Spinal cord (tissue), 10 donors: ENCODE measurements around the gene SPINK9. TPM values are rescaled to one million over a fixed set of nuclear protein-coding genes. Genes with fewer than 3 reads are reported as not detected.

Experiments
- DNase-seq, 6 donors: peaks; one replicate each; pipeline versions ENCODE4 v3.0.0 to v3.0.0-alpha.2; 2013 to 2015; ENCODE audit warnings: low spot score in 6 of 6, low read depth in 4 of 6
- H3K27ac ChIP-seq: one replicate; pipeline ENCODE4 v1.5.1; 2013; ENCODE audit warnings: low read depth, low read length, control low read depth
- H3K27me3 ChIP-seq: one replicate; pipeline ENCODE4 v1.6.1; 2013; ENCODE audit warnings: low read length; ENCODE audit not compliant: control insufficient read depth, insufficient read depth
- H3K36me3 ChIP-seq: one replicate; pipeline ENCODE4 v1.6.1; 2013; ENCODE audit warnings: low read length; ENCODE audit not compliant: control insufficient read depth, insufficient read depth
- H3K4me1 ChIP-seq: one replicate; pipeline ENCODE4 v1.6.1; 2013; ENCODE audit warnings: low read length; ENCODE audit not compliant: control insufficient read depth, insufficient read depth
- H3K4me3 ChIP-seq: one replicate; pipeline ENCODE4 v1.5.1; 2013; ENCODE audit warnings: low read depth, low read length, control low read depth
- H3K9me3 ChIP-seq: one replicate; pipeline ENCODE4 v1.6.1; 2013; ENCODE audit warnings: low read length; ENCODE audit not compliant: control insufficient read depth, insufficient read depth
- WGBS: methylation state at CpG from one replicate; pipeline ENCODE4 v1.1.5; 2013; ENCODE audit warnings: missing lambda C conversion rate; ENCODE audit not compliant: insufficient coverage; 5-methylcytosine and 5-hydroxymethylcytosine counted together
- polyA plus RNA-seq, 2 donors: library from polyadenylated mRNA; unstranded; fragments of 120-200 nt; gene quantifications; one replicate each; pipeline ENCODE4 v1.2.1, GENCODE V29; 2013; ENCODE audit not compliant: insufficient read length in 2 of 2
- total RNA-seq, 2 donors: library from RNA; depleted of rRNA in 1 of 2; stranded (reverse); fragments of 120-200 nt in 1 of 2; fragments of >200 nt in 1 of 2; gene quantifications; one replicate each; pipeline versions ENCODE4 v1.2.3 to v1.2.4, GENCODE V29; 2013 to 2014
- donor health status: healthy.

The SPINK9 gene
- total and polyA plus RNA-seq, 4 donors: 0.81 TPM; not detected in 3

DNA sequence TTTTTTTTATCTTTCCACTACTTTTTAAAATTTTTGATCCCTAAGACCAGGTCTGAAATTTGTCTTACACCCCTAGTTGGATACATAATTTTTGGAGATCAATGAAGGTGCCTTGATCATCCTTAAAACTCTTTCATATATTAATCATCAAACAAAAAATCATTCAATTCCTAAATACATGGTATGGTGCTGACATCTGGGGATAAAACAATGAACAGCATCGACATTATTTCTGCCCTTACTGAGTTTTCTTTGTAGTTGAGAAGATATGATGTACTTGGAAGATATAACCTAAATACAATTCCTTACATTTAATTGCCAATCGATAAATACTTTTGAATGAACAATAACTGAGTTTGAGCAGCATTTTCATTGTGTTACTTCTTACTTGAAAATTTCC is 18.3 kb downstream of the SPINK9 start:
- H3K4me3 ChIP-seq: no peak overlapping the region
- H3K36me3 ChIP-seq: no peaks in the 10 kb centered on the region
- no peaks in the 10 kb centered on the region for H3K4me1 ChIP-seq
- no peaks in the 10 kb centered on the region for H3K9me3 ChIP-seq
- no peaks in the 10 kb centered on the region for H3K27me3 ChIP-seq
- H3K27ac ChIP-seq: no peak overlapping the region
- no CpG with 5 or more reads among the region's 2 CpGs for WGBS
- no peak for DNase-seq

DNA sequence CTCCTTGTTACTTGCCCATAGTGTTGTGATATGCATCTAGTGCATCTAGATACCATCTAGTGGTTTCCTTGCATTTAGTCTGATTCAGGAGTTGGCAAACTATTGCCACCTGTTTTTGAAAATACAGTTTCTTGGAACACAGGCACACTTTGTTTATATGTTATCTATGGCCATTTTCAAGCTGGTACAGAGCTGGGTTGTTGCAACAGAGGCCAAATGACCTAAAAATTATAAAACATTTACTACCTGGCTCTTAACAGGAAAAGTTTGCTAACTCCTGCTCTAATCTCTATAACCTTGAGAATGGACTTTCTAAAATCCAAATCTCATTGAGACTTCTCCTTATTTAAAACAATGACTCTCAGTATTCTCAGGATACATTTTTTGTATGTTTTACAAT is 29.0 kb downstream of the SPINK9 start:
- Histone ChIP-seq H3K4me3 (no peak overlapping the region), H3K27ac (no peak overlapping the region), H3K27me3 (no peaks in the 10 kb centered on the region), H3K36me3 (no peaks in the 10 kb centered on the region), H3K9me3 (peaks cover 4% of the 10 kb centered on the region), H3K4me1 (no peaks in the 10 kb centered on the region)
- DNase-seq: no peak

DNA sequence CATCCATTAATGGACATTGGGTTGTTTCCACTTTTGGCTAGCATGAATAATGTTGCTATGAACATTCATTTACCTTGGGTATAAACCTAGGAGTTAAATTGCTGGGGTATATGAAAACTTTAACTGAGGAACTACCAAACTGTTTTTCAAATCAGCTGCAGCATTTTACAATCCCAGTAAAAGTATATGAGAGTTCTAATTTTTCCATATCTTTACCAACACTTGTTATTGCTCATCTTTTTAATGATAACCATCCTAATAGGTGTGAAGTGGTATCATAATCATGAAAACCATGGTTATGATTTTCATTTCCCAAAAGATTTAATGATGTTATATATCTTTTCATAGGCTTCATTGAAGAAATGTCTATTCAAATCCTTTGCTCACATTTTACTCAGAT is 32.9 kb downstream of the SPINK9 start:
- Histone ChIP-seq H3K9me3 (peaks cover 2% of the 10 kb centered on the region), H3K36me3 (no peaks in the 10 kb centered on the region), H3K27me3 (no peaks in the 10 kb centered on the region), H3K4me3 (no peak overlapping the region), H3K27ac (no peak overlapping the region), H3K4me1 (no peaks in the 10 kb centered on the region)
- no peak for DNase-seq

DNA sequence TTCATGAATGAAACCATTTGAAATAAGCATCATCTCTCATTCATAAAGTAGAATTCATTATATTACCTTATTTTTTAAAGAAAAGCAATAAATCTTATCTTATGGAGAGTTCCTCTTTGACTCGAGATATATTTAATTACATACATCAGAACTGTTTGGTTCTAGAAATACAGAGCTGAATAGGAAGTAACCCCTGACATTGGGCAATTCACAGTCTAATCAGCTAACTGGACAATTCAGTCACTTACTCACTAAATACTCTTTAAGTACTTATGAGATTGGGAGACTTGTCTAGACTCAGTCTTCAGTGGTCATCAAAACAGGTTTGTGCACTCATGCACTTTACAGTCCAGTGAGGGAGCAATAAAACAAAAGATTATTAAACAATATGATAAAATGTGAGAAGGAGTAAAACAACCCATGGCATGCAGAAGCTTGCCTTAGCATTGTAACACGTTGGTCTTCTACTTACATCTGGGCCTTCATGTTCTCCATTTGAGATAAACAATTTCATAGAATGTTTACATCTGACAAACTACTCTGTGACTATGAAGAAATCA is 36.9 kb downstream of the SPINK9 start:
- no CpG with 5 or more reads among the region's 2 CpGs for WGBS
- DNase-seq: no peak
- H3K9me3 ChIP-seq: peaks cover 2% of the 10 kb centered on the region
- no peak overlapping the region for H3K4me3 ChIP-seq
- no peaks in the 10 kb centered on the region for H3K36me3 ChIP-seq
- no peaks in the 10 kb centered on the region for H3K4me1 ChIP-seq
- no peak overlapping the region for H3K27ac ChIP-seq
- no peaks in the 10 kb centered on the region for H3K27me3 ChIP-seq

DNA sequence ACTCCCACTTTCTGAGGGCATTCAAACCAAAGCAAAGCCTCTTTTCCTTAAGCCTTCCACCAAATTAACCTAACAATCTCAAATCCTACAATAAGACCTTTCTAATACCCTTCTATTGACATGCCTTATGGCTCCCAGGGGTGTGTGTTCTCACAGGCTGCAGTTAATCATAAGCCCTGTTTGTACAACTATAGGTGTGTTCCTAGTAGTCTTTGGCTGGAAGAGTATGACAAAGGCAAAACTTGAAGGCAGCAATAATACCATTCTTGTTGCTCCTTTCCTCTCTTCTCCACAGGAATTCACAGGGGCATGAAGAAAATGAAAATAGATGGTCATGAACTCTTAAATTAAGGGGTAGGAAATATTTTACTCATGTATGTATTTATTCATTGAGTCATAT is 37.5 kb downstream of the SPINK9 start:
- no peak overlapping the region for H3K27ac ChIP-seq
- no peaks in the 10 kb centered on the region for H3K27me3 ChIP-seq
- no peak overlapping the region for H3K4me3 ChIP-seq
- H3K9me3 ChIP-seq: peaks cover 2% of the 10 kb centered on the region
- H3K36me3 ChIP-seq: peaks cover 2% of the 10 kb centered on the region
- DNase-seq: no peak
- H3K4me1 ChIP-seq: no peaks in the 10 kb centered on the region

DNA sequence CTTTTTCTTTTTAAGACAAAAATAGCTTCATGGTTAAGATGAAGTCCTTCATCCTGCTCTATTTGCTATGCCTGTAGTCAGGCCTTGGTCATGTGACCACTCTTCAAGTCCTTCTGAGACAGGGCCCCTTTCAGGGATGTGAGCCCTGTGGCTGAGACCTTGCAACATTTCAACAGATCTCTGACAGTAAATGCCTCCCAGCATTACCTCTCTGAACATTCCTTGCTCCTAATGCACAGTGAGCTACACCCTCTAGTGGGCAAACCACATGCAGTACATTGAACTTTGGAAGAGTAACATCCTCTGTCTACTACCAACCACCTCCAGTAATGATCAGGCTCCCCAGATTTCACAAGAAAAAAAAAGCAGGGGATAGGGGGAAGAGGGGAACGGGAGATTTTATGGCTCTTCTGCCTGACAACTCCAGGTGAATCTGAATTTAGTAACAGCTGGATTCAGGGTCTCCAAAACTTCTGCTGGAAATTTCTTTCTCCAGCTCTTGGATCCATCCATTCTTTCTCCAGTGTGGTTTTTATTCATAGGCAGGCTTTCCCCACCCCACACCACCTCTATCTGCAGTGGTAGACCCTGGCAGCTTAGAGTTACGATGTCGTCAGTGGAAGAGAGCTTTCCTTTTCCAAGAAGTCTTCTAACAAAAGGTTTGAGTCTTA is 39.5 kb downstream of the SPINK9 start:
- no peaks in the 10 kb centered on the region for H3K27me3 ChIP-seq
- DNase-seq: peak in 4 of 6 donors; percentile 3 to 66 (median 30)
- 0% methylated on average over 1 of the region's 3 CpGs for WGBS

DNA sequence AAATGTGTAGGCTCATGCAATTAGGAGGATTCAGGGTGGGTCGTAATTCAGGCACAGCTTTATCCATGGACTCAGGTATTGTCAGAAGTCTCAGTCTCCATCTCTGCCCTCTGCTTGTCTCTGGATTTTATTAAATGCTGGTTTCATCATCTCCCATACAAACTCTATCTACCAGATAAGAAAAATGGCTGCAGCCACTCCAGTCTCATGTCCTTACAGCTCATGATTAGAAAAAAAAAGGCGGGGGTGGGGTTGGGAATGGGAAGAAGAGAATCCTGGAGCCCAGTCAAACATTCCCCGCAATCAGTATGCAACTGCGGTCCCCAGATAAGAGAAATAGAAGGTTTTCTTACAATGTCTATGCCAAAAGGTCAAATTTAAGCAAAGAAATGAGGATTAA is 40.8 kb downstream of the SPINK9 start:
- no peak overlapping the region for H3K27ac ChIP-seq
- H3K36me3 ChIP-seq: peaks cover 3% of the 10 kb centered on the region
- H3K4me3 ChIP-seq: no peak overlapping the region
- WGBS: 100% methylated on average over 1 of the region's 4 CpGs
- no peak for DNase-seq
- no peaks in the 10 kb centered on the region for H3K9me3 ChIP-seq
- no peaks in the 10 kb centered on the region for H3K27me3 ChIP-seq
- no peaks in the 10 kb centered on the region for H3K4me1 ChIP-seq

More for the DNA sequence above, 39.5 kb downstream of the SPINK9 start:
- H3K36me3 ChIP-seq: peaks cover 3% of the 10 kb centered on the region
- no peaks in the 10 kb centered on the region for H3K9me3 ChIP-seq
- H3K4me1 ChIP-seq: no peaks in the 10 kb centered on the region
- H3K27ac ChIP-seq: no peak overlapping the region
- no peak overlapping the region for H3K4me3 ChIP-seq

DNA sequence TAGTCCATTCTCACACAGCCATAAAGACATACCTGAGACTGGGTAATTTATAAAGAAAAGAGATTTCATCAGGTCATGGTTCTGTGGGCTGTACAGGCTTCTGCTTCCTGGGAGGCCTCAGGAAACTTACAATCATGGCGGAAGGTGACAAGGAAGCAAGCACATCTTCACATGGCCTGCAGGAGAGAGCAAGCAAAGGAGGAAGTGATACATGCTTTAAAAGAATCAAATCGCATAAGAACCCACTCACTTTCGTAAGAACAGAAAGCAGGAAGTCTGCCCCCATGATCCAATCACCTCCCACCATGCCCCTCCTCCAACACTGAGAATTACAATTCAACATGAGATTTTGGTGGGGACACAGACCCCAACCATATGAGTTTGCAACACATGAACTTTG is 43.3 kb downstream of the SPINK9 start:
- peaks cover 3% of the 10 kb centered on the region for H3K36me3 ChIP-seq
- no peak overlapping the region for H3K27ac ChIP-seq
- no peak for DNase-seq
- WGBS: 89% methylated on average over 3 of the region's 3 CpGs
- no peaks in the 10 kb centered on the region for H3K9me3 ChIP-seq
- no peak overlapping the region for H3K4me3 ChIP-seq
- H3K27me3 ChIP-seq: no peaks in the 10 kb centered on the region
- H3K4me1 ChIP-seq: no peaks in the 10 kb centered on the region

DNA sequence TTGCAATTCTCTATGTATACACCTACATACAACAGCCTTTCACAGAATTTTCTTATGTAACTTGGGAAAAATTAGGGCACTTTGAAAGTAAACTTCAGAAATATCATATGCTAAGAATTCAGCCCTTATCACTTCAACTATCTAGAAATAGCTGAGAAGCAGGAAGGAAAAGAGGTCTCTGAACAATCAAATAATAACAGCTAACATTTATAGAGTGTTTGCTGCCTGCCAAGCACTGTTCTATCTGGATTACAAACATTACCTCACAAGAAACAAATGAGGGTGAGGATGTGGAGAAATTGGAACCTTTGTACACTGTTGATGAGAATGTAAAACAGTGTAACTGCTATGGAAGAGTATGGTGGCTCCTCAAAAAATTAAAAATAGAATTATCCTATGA is 44.0 kb downstream of the SPINK9 start:
- Histone ChIP-seq H3K9me3 (no peaks in the 10 kb centered on the region), H3K4me1 (no peaks in the 10 kb centered on the region), H3K27ac (no peak overlapping the region), H3K36me3 (peaks cover 3% of the 10 kb centered on the region), H3K27me3 (no peaks in the 10 kb centered on the region), H3K4me3 (no peak overlapping the region)
- no peak for DNase-seq

DNA sequence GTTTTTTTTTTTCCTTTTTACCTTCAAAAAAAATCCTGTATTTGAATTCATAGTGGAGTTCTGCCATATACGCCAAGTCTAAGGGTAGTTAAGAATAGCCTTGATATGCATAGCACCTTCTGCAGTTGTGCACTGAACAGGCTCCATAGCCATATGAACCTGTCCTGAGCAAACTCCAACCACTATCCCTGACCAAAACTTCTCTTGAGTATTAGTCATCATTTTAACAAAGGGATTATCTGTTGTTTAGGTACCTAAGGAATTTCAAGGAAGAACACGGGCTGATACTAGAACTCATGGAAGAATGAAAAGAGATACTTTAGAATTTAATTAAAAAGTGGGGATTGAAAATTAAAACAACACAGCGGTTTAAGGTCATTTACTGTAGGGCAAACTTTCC is 46.5 kb downstream of the SPINK9 start:
- H3K4me1 ChIP-seq: no peaks in the 10 kb centered on the region
- no peak overlapping the region for H3K4me3 ChIP-seq
- 86% methylated on average over 1 of the region's 3 CpGs for WGBS
- peaks cover 3% of the 10 kb centered on the region for H3K36me3 ChIP-seq
- H3K27me3 ChIP-seq: no peaks in the 10 kb centered on the region
- no peak for DNase-seq
- no peaks in the 10 kb centered on the region for H3K9me3 ChIP-seq
- H3K27ac ChIP-seq: no peak overlapping the region
